ENCODE data around the gene MACC1.
"Not testable (repeated sequence)": the region's sequence is repeated elsewhere in the genome, so short reads cannot be mapped to it uniquely, and the experiment has no call there.

The MACC1 gene

GRCh38 chr7:20229081-20229480 is 11.9 kb upstream of the MACC1 start:
- no peak for DNase-seq (ENCODE audit: low read depth)

- no peak for DNase-seq (ENCODE audit: low read depth)
Observed at GRCh38 chr7:20228654-20229053, 11.5 kb upstream of the MACC1 start.

GRCh38 chr7:20227291-20227795 is 10.2 kb upstream of the MACC1 start:
- DNase-seq (ENCODE audit: low read depth) = no peak

- DNase-seq (ENCODE audit: low read depth) = no peak
Observed at GRCh38 chr7:20226860-20227259, 9.7 kb upstream of the MACC1 start.

- DNase-seq (ENCODE audit: low read depth) = no peak
Observed at GRCh38 chr7:20225384-20225783, 8.2 kb upstream of the MACC1 start.

- no peak for DNase-seq (ENCODE audit: low read depth)
Observed at GRCh38 chr7:20224025-20224424, 6.8 kb upstream of the MACC1 start.

GRCh38 chr7:20223356-20223755 is 6.2 kb upstream of the MACC1 start:
- DNase-seq (ENCODE audit: low read depth) = no peak

- no peak for DNase-seq (ENCODE audit: low read depth)
Observed at GRCh38 chr7:20222219-20222828, 5.1 kb upstream of the MACC1 start.

GRCh38 chr7:20220921-20221547 is 3.9 kb upstream of the MACC1 start:
- DNase-seq (ENCODE audit: low read depth) = no peak

GRCh38 chr7:20220293-20220761 is 3.1 kb upstream of the MACC1 start:
- no peak for DNase-seq (ENCODE audit: low read depth)

GRCh38 chr7:20219446-20220292 is 2.5 kb upstream of the MACC1 start:
- DNase-seq (ENCODE audit: low read depth) = no peak

GRCh38 chr7:20219062-20219445 is 1.9 kb upstream of the MACC1 start:
- DNase-seq (ENCODE audit: low read depth) = no peak

- DNase-seq (ENCODE audit: low read depth) = no peak
Observed at GRCh38 chr7:20218279-20218678, 1.1 kb upstream of the MACC1 start.

GRCh38 chr7:20216406-20217036 is 663 bp downstream of the MACC1 start:
- DNase-seq (ENCODE audit: low read depth) = no peak

GRCh38 chr7:20214921-20215669 is 2.1 kb downstream of the MACC1 start:
- DNase-seq (ENCODE audit: low read depth) = no peak

GRCh38 chr7:20214132-20214531 is 3.1 kb downstream of the MACC1 start:
- no peak for DNase-seq (ENCODE audit: low read depth)

GRCh38 chr7:20213378-20213777 is 3.8 kb downstream of the MACC1 start:
- DNase-seq (ENCODE audit: low read depth) = no peak

GRCh38 chr7:20211376-20211775 is 5.8 kb downstream of the MACC1 start:
- DNase-seq (ENCODE audit: low read depth) = no peak

- no peak for DNase-seq (ENCODE audit: low read depth)
Observed at GRCh38 chr7:20208651-20209307, 8.4 kb downstream of the MACC1 start.

GRCh38 chr7:20207811-20208210 is 9.4 kb downstream of the MACC1 start:
- DNase-seq (ENCODE audit: low read depth) = not testable (repeated sequence)

Measured in stimulated activated CD8-positive, alpha-beta memory T cell treated with anti-CD3 and anti-CD28 coated beads, Interleukin-12 subunit alpha, Interleukin-12 subunit beta, amount 100 ng/mL, for 4 hours (primary cell).